VCaP (cell line): ENCODE measurements around the gene DOCK10.

Experiments used
- H3K27ac ChIP-seq: fragments of 450-650 bp; 2 replicates; pipeline ENCODE4 v1.5.1; 2017
- CTCF ChIP-seq: fragments of 450-650 bp; conservative IDR thresholded peaks from 2 replicates; pipeline ENCODE4 v1.5.1; 2017; ENCODE audit warnings: mild to moderate bottlenecking, moderate library complexity

Gene DOCK10

GRCh38 chr2:224894356-224894755 lies 147.9 kb downstream of the DOCK10 start:
- H3K27ac ChIP-seq, result no peak overlapping the region
- no peak for TF ChIP-seq CTCF

- H3K27ac ChIP-seq, result no peak overlapping the region
- no peak for TF ChIP-seq CTCF
Measured at GRCh38 chr2:224893848-224894247, 148.4 kb downstream of the DOCK10 start.

- no peak overlapping the region for H3K27ac ChIP-seq
- TF ChIP-seq CTCF, result no peak
Measured at GRCh38 chr2:224892574-224893204, 149.6 kb downstream of the DOCK10 start.

GRCh38 chr2:224890372-224890771 lies 151.9 kb downstream of the DOCK10 start:
- no peak for TF ChIP-seq CTCF
- H3K27ac ChIP-seq, result no peak overlapping the region

- H3K27ac ChIP-seq, result no peak overlapping the region
- no peak for TF ChIP-seq CTCF
Measured at GRCh38 chr2:224887141-224887540, 155.1 kb downstream of the DOCK10 start.

- H3K27ac ChIP-seq, result no peak overlapping the region
- TF ChIP-seq CTCF, result no peak
Measured at GRCh38 chr2:224885836-224886547, 156.3 kb downstream of the DOCK10 start.

GRCh38 chr2:224885291-224885690 lies 157.0 kb downstream of the DOCK10 start:
- no peak for TF ChIP-seq CTCF
- H3K27ac ChIP-seq, result no peak overlapping the region
